ENCODE data around the gene C3orf22. TPM values are rescaled to one million over a fixed set of nuclear protein-coding genes. Genes with fewer than 3 reads are reported as not detected.

C3orf22 gene
- polyA plus RNA-seq, 3 donors = not detected

- Histone ChIP-seq H3K27me3 (ENCODE audit: control insufficient read depth in 2 of 2, insufficient read depth in 2 of 2, low read length in 2 of 2) (no peaks in the 10 kb centered on the region), H4K20me1 (ENCODE audit: insufficient read depth, low read length) (no peaks in the 10 kb centered on the region), H3K27ac (ENCODE audit: low read depth in 1 of 2, low read length in 2 of 2) (peak overlapping the region; percentile 62 to 87), H3K4me1 (ENCODE audit: control insufficient read depth in 1 of 2, insufficient read depth in 2 of 2, low read length in 2 of 2) (peaks cover 73 to 79% of the 10 kb centered on the region in 2 donors), H2AFZ (ENCODE audit: insufficient read depth, low read depth, low read length, poor library complexity, severe bottlenecking) (peak overlapping the region; percentile 95), H3K9ac (ENCODE audit: insufficient read depth, low read length, poor library complexity, severe bottlenecking) (peak overlapping the region; percentile 80), H3K4me3 (replicated peaks in 1 of 3; ENCODE audit: low read depth in 2 of 3, low read length in 3 of 3) (peak overlapping the region; percentile 70 to 86 (median 76)), H3K79me2 (ENCODE audit: insufficient read depth, low read length) (peaks cover 38% of the 10 kb centered on the region), H3K4me2 (replicated peaks; ENCODE audit: extremely low read depth, low read length, poor library complexity, severe bottlenecking) (peak overlapping the region; percentile 86), H3K36me3 (replicated peaks in 1 of 2; ENCODE audit: control insufficient read depth in 1 of 2, insufficient read depth in 2 of 2, low read length in 2 of 2) (no peaks in the 10 kb centered on the region), H3K9me3 (replicated peaks in 1 of 2; ENCODE audit: control insufficient read depth in 1 of 2, insufficient read depth in 1 of 2, low read length in 2 of 2) (no peaks in the 10 kb centered on the region)
- Mint-ChIP-seq H3K4me1 (peaks cover 69% of the 10 kb centered on the region), H3K9me3 (peaks cover 0 to 4% (median 1%) of the 10 kb centered on the region in 7 donors), H3K36me3 (peaks cover 7 to 8% of the 10 kb centered on the region in 2 donors), H3K27me3 (ENCODE audit: low read depth in 3 of 3) (peaks cover 0 to 6% (median 0%) of the 10 kb centered on the region in 3 donors), H3K4me3 (peak overlapping the region; percentile 83 to 92), H3K27ac (peak overlapping the region in 6 of 7 donors; percentile 78 to 94 (median 86))
- WGBS (ENCODE audit: insufficient coverage) = 82% methylated on average over 8 of the region's 12 CpGs
- intact Hi-C loops (cut with micrococcal nuclease) = loop anchor here (10.0 kb wide), 1 partner anchor 930 kb away; no protein-coding TSS in a partner anchor
- no peak for DNase-seq
- TF ChIP-seq, protein P1, sequence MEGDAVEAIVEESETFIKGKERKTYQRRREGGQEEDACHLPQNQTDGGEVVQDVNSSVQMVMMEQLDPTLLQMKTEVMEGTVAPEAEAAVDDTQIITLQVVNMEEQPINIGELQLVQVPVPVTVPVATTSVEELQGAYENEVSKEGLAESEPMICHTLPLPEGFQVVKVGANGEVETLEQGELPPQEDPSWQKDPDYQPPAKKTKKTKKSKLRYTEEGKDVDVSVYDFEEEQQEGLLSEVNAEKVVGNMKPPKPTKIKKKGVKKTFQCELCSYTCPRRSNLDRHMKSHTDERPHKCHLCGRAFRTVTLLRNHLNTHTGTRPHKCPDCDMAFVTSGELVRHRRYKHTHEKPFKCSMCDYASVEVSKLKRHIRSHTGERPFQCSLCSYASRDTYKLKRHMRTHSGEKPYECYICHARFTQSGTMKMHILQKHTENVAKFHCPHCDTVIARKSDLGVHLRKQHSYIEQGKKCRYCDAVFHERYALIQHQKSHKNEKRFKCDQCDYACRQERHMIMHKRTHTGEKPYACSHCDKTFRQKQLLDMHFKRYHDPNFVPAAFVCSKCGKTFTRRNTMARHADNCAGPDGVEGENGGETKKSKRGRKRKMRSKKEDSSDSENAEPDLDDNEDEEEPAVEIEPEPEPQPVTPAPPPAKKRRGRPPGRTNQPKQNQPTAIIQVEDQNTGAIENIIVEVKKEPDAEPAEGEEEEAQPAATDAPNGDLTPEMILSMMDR (IDR thresholded peaks at IDR 0.05) = no peak
Observed at GRCh38 chr3:126525091-126525852, 33.5 kb downstream of the C3orf22 start.

DNA sequence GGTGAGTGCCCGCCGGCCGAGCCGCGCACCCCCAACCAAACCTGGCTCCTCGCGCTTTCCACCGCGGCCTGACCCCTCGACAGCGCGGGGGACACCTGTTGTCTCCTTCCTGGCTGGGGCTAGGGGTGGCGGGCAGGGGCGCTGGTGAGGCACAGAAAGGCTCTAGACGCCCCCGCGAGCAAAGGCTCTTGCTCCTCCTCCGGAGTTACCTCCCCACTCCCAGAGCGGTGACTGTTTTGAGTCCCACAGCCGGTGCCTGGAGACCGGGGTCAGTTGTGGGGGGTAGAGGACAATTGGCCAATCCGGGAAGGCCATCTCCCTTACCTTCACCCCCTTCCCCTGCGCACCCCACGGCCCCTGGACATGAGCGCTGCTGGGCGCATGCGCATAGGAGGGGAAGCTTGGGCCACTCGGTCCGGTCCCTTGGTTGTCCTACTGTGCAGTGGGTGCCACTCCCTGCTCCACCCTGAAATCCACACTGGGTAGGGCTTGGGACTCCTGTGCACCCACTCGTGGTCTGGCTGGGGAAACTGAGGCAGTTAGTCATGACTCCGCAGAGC is 34.2 kb downstream of the C3orf22 start:
- TF ChIP-seq, protein P1 (IDR thresholded peaks at IDR 0.05) = no peak
- intact Hi-C loops (cut with micrococcal nuclease) = loop anchor here (10.0 kb wide), 1 partner anchor 930 kb away; no protein-coding TSS in a partner anchor

More for the DNA sequence above, 34.2 kb downstream of the C3orf22 start:
- peak; percentile 37 to 56 (median 44) for DNase-seq
- peak overlapping the region; percentile 80 for H3K9ac ChIP-seq (ENCODE audit: insufficient read depth, low read length, poor library complexity, severe bottlenecking)
- Mint-ChIP-seq H3K27me3 (ENCODE audit: low read depth in 3 of 3) (peaks cover 0 to 7% (median 0%) of the 10 kb centered on the region in 3 donors), H3K4me3 (peak overlapping the region; percentile 83 to 92), H3K4me1 (peaks cover 63% of the 10 kb centered on the region), H3K36me3 (peaks cover 7 to 8% of the 10 kb centered on the region in 2 donors), H3K27ac (peak overlapping the region; percentile 68 to 94 (median 85)), H3K9me3 (peaks cover 0 to 4% (median 1%) of the 10 kb centered on the region in 7 donors)
- peak overlapping the region; percentile 95 for H2AFZ ChIP-seq (ENCODE audit: insufficient read depth, low read depth, low read length, poor library complexity, severe bottlenecking)
- H3K27ac ChIP-seq (ENCODE audit: low read depth in 1 of 2, low read length in 2 of 2) = peak overlapping the region; percentile 62 to 87
- peaks cover 38% of the 10 kb centered on the region for H3K79me2 ChIP-seq (ENCODE audit: insufficient read depth, low read length)
- no peaks in the 10 kb centered on the region for H3K27me3 ChIP-seq (ENCODE audit: control insufficient read depth in 2 of 2, insufficient read depth in 2 of 2, low read length in 2 of 2)
- peak overlapping the region; percentile 70 to 86 (median 76) for H3K4me3 ChIP-seq (replicated peaks in 1 of 3; ENCODE audit: low read depth in 2 of 3, low read length in 3 of 3)
- no peaks in the 10 kb centered on the region for H3K36me3 ChIP-seq (replicated peaks in 1 of 2; ENCODE audit: control insufficient read depth in 1 of 2, insufficient read depth in 2 of 2, low read length in 2 of 2)
- H3K9me3 ChIP-seq (replicated peaks in 1 of 2; ENCODE audit: control insufficient read depth in 1 of 2, insufficient read depth in 1 of 2, low read length in 2 of 2) = no peaks in the 10 kb centered on the region
- 1% methylated on average over 18 of the region's 31 CpGs for WGBS (ENCODE audit: insufficient coverage)
- peaks cover 65 to 71% of the 10 kb centered on the region in 2 donors for H3K4me1 ChIP-seq (ENCODE audit: control insufficient read depth in 1 of 2, insufficient read depth in 2 of 2, low read length in 2 of 2)
- peak overlapping the region; percentile 86 for H3K4me2 ChIP-seq (replicated peaks; ENCODE audit: extremely low read depth, low read length, poor library complexity, severe bottlenecking)
- H4K20me1 ChIP-seq (ENCODE audit: insufficient read depth, low read length) = no peaks in the 10 kb centered on the region
